Measurements from ENCODE around the gene PRDM11.

DNA sequence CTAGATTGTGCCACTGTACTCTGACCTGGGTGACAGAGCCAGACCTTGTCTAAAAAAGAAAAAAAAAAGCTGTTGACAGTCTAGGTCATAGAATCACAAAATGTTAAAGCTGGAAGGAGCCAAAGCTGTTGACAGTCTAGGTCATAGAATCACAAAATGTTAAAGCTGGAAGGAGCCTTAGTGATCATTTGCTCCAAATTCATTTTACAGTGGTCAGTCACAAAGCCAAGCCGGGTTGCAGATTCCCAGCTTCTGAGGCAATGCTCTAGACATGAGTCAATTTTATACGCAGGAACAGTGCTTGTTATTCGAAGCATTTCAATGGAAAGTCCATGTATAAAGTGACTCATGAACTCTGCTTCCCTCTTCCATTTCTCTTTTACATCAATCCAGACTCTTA, 92.3 kb downstream of the PRDM11 start:
- TF ChIP-seq, protein P1, sequence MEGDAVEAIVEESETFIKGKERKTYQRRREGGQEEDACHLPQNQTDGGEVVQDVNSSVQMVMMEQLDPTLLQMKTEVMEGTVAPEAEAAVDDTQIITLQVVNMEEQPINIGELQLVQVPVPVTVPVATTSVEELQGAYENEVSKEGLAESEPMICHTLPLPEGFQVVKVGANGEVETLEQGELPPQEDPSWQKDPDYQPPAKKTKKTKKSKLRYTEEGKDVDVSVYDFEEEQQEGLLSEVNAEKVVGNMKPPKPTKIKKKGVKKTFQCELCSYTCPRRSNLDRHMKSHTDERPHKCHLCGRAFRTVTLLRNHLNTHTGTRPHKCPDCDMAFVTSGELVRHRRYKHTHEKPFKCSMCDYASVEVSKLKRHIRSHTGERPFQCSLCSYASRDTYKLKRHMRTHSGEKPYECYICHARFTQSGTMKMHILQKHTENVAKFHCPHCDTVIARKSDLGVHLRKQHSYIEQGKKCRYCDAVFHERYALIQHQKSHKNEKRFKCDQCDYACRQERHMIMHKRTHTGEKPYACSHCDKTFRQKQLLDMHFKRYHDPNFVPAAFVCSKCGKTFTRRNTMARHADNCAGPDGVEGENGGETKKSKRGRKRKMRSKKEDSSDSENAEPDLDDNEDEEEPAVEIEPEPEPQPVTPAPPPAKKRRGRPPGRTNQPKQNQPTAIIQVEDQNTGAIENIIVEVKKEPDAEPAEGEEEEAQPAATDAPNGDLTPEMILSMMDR (IDR thresholded peaks at IDR 0.05; ENCODE audit: low read depth, low read length, missing input control) = no peak
- TF ChIP-seq GABPA (IDR thresholded peaks at IDR 0.05 in 1 of 2, conservative IDR thresholded peaks at IDR 0.05 in 1 of 2) (no peak), SP1 (IDR thresholded peaks at IDR 0.05) (no peak), FOXA1 (IDR thresholded peaks at IDR 0.05) (no peak), HNF4G (IDR thresholded peaks at IDR 0.05) (no peak), RAD21 (IDR thresholded peaks at IDR 0.05) (no peak), HNF4A (conservative IDR thresholded peaks at IDR 0.05) (no peak), YY1 (IDR thresholded peaks at IDR 0.05) (no peak), TAF1 (conservative IDR thresholded peaks at IDR 0.05) (no peak)
- TF ChIP-seq, protein P2, sequence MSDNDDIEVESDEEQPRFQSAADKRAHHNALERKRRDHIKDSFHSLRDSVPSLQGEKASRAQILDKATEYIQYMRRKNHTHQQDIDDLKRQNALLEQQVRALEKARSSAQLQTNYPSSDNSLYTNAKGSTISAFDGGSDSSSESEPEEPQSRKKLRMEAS (IDR thresholded peaks at IDR 0.05) = no peak
- TF ChIP-seq, protein P3, sequence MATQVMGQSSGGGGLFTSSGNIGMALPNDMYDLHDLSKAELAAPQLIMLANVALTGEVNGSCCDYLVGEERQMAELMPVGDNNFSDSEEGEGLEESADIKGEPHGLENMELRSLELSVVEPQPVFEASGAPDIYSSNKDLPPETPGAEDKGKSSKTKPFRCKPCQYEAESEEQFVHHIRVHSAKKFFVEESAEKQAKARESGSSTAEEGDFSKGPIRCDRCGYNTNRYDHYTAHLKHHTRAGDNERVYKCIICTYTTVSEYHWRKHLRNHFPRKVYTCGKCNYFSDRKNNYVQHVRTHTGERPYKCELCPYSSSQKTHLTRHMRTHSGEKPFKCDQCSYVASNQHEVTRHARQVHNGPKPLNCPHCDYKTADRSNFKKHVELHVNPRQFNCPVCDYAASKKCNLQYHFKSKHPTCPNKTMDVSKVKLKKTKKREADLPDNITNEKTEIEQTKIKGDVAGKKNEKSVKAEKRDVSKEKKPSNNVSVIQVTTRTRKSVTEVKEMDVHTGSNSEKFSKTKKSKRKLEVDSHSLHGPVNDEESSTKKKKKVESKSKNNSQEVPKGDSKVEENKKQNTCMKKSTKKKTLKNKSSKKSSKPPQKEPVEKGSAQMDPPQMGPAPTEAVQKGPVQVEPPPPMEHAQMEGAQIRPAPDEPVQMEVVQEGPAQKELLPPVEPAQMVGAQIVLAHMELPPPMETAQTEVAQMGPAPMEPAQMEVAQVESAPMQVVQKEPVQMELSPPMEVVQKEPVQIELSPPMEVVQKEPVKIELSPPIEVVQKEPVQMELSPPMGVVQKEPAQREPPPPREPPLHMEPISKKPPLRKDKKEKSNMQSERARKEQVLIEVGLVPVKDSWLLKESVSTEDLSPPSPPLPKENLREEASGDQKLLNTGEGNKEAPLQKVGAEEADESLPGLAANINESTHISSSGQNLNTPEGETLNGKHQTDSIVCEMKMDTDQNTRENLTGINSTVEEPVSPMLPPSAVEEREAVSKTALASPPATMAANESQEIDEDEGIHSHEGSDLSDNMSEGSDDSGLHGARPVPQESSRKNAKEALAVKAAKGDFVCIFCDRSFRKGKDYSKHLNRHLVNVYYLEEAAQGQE (IDR thresholded peaks at IDR 0.05) = no peak
- TF ChIP-seq, protein P4, sequence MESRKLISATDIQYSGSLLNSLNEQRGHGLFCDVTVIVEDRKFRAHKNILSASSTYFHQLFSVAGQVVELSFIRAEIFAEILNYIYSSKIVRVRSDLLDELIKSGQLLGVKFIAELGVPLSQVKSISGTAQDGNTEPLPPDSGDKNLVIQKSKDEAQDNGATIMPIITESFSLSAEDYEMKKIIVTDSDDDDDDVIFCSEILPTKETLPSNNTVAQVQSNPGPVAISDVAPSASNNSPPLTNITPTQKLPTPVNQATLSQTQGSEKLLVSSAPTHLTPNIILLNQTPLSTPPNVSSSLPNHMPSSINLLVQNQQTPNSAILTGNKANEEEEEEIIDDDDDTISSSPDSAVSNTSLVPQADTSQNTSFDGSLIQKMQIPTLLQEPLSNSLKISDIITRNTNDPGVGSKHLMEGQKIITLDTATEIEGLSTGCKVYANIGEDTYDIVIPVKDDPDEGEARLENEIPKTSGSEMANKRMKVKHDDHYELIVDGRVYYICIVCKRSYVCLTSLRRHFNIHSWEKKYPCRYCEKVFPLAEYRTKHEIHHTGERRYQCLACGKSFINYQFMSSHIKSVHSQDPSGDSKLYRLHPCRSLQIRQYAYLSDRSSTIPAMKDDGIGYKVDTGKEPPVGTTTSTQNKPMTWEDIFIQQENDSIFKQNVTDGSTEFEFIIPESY (IDR thresholded peaks at IDR 0.05) = no peak

All from liver (tissue), 3 donors.